HepG2 (cell line): ENCODE results near the gene TUBAL3. TPM values are rescaled to one million over a fixed set of nuclear protein-coding genes. Genes with fewer than 3 reads are reported as not detected.

Experiments
- ATAC-seq: fragments of 200-7000 bp; cut with Tn5 transposase; 3 replicates; pipeline ENCODE4 v1.9.1; 2020; ENCODE audit warnings: mild to moderate bottlenecking, moderate library complexity
- BruUV-seq: library from RNA; stranded (reverse); fragments of 400-500 nt; replicated peaks from 2 replicates; lab custom pipeline; 2021; lab: Mats Ljungman, UMichigan
- CTCF ChIA-PET: fragments of 300-600 bp; formaldehyde crosslinking; extraction: SDS; loops from one replicate; lab custom pipeline; 2021; ENCODE audit warnings: low total read pairs, inconsistent platforms, low intra/inter-chr PET ratio; lab: Yijun Ruan, JAX
- POLR2A ChIA-PET: fragments of 350-600 bp; sonication (Branson Sonifier 250); formaldehyde crosslinking; loops from one replicate; lab custom pipeline; 2020; ENCODE audit warnings: antibody characterized with exemption, inconsistent platforms; lab: Yijun Ruan, JAX
- DNase-seq: peaks from one replicate; pipeline ENCODE4 v3.0.0-alpha.2; 2015; ENCODE audit warnings: low spot score
- FAIRE-seq: peaks from 3 replicates; lab custom pipeline; 2011; peaks lifted over from hg19 to GRCh38; lab: Jason Lieb, UNC
- H2AFZ ChIP-seq: one replicate; pipeline ENCODE4 v1.6.1; 2011; ENCODE audit warnings: low read length, inconsistent platforms
- H3K27ac ChIP-seq: fragments of 300-600 bp; 3 replicates; pipeline ENCODE4 v1.8.0; 2011; ENCODE audit warnings: mixed run types, mild to moderate bottlenecking, mixed read lengths, low read length, inconsistent platforms; ENCODE audit not compliant: insufficient read depth; ENCODE audit errors: extremely low read length
- H3K27me3 ChIP-seq, 2 experiments: fragments of 200-600 bp in 1 of 2; 2 replicates in 1 of 2; 3 replicates in 1 of 2; pipeline versions ENCODE4 v1.6.0 to v1.8.0; 2011; ENCODE audit warnings: low read length in 2 of 2, mild to moderate bottlenecking in 2 of 2, moderate library complexity in 2 of 2, inconsistent platforms in 1 of 2; ENCODE audit not compliant: insufficient read depth in 2 of 2, control insufficient read depth in 1 of 2
- H3K36me3 ChIP-seq, 2 experiments: fragments of 200-600 bp in 1 of 2; replicated peaks in 1 of 2; 2 replicates in 1 of 2; 3 replicates in 1 of 2; pipeline versions ENCODE4 v1.5.1 to v1.8.0; 2011; ENCODE audit warnings: low read length in 2 of 2, inconsistent platforms in 1 of 2; ENCODE audit not compliant: insufficient read depth in 2 of 2, control insufficient read depth in 1 of 2
- H3K4me1 ChIP-seq: 2 replicates; pipeline ENCODE4 v1.5.1; 2012; ENCODE audit warnings: low read length, inconsistent platforms; ENCODE audit not compliant: insufficient read depth
- H3K4me2 ChIP-seq: 2 replicates; pipeline ENCODE4 v1.6.0; 2011; ENCODE audit warnings: low read depth, low read length, inconsistent platforms
- H3K4me3 ChIP-seq, 3 experiments: fragments of 200-600 bp in 1 of 3; sonication (generic), shearing (Covaris generic) in 1 of 3; replicated peaks in 1 of 3; 2 replicates each; pipeline ENCODE4 v1.5.1; 2011 to 2016; ENCODE audit warnings: low read length in 3 of 3, inconsistent platforms in 2 of 3, low read depth in 2 of 3, mild to moderate bottlenecking in 2 of 3, control low read depth in 1 of 3, mixed read lengths in 1 of 3; ENCODE audit not compliant: insufficient read depth in 1 of 3
- H3K79me2 ChIP-seq: one replicate; pipeline ENCODE4 v1.6.1; 2011; ENCODE audit warnings: low read length, inconsistent platforms; ENCODE audit not compliant: insufficient read depth
- H3K9ac ChIP-seq: 2 replicates; pipeline ENCODE4 v1.6.0; 2011; ENCODE audit warnings: mild to moderate bottlenecking, low read depth, low read length, inconsistent platforms; ENCODE audit not compliant: insufficient read depth
- H3K9me3 ChIP-seq: 2 replicates; pipeline ENCODE4 v1.5.1; 2012; ENCODE audit warnings: mild to moderate bottlenecking, low read length
- H4K20me1 ChIP-seq: 2 replicates; pipeline ENCODE4 v1.6.0; 2011; ENCODE audit warnings: inconsistent platforms, mild to moderate bottlenecking, low read length, moderate library complexity; ENCODE audit not compliant: insufficient read depth
- ATF7 ChIP-seq, 2 experiments: fragments of 450-650 bp in 1 of 2; sonication (generic) in 1 of 2; formaldehyde crosslinking in 1 of 2; IDR thresholded peaks; 2 replicates each; pipeline versions ENCODE4 v1.4.0 to v1.6.1; 2016 to 2020; ENCODE audit warnings: antibody characterized with exemption in 1 of 2, mild to moderate bottlenecking in 1 of 2, missing genetic modification reagents in 1 of 2
- FOXP1 ChIP-seq, 2 experiments: fragments of 450-650 bp in 1 of 2; IDR thresholded peaks; 2 replicates each; pipeline ENCODE4 v1.6.1; 2017 to 2018; ENCODE audit warnings: antibody characterized with exemption in 1 of 2
- MED1 ChIP-seq: sonication (generic); formaldehyde crosslinking; IDR thresholded peaks from 2 replicates; pipeline ENCODE4 v1.4.0; 2020; ENCODE audit warnings: missing genetic modification reagents
- MEIS2 ChIP-seq: sonication (generic); formaldehyde crosslinking; IDR thresholded peaks from 2 replicates; pipeline ENCODE4 v1.9.0; 2021; ENCODE audit warnings: mild to moderate bottlenecking, missing genetic modification reagents
- MXI1 ChIP-seq: IDR thresholded peaks from 3 replicates; pipeline ENCODE4 v1.6.1; 2012; ENCODE audit warnings: low read depth, low read length, inconsistent platforms, borderline replicate concordance
- PRPF4 ChIP-seq: fragments of 200-400 bp; formaldehyde crosslinking; IDR thresholded peaks from 2 replicates; pipeline ENCODE4 v1.6.1; 2016; ENCODE audit warnings: low read length, low read depth; ENCODE audit not compliant: poor library complexity, severe bottlenecking
- RAD21 ChIP-seq: fragments of 450-650 bp; formaldehyde crosslinking; IDR thresholded peaks from 2 replicates; pipeline ENCODE4 v1.5.0; 2020; ENCODE audit warnings: mild to moderate bottlenecking
- SAP130 ChIP-seq: IDR thresholded peaks from 2 replicates; pipeline ENCODE4 v1.6.1; 2016; ENCODE audit warnings: low read depth
- SMAD1 ChIP-seq: sonication (generic); formaldehyde crosslinking; IDR thresholded peaks from 2 replicates; pipeline ENCODE4 v1.4.0; 2020; ENCODE audit warnings: missing genetic modification reagents, low read depth, mild to moderate bottlenecking, borderline replicate concordance
- STAG1 ChIP-seq: sonication (generic); formaldehyde crosslinking; IDR thresholded peaks from 2 replicates; pipeline ENCODE4 v1.4.0; 2020; ENCODE audit warnings: missing genetic modification reagents
- ZBTB7B ChIP-seq: sonication (generic); formaldehyde crosslinking; IDR thresholded peaks from 2 replicates; pipeline ENCODE4 v1.4.0; 2020; ENCODE audit warnings: missing genetic modification reagents
- ZFP90 ChIP-seq: sonication (generic); formaldehyde crosslinking; IDR thresholded peaks from 2 replicates; pipeline ENCODE4 v1.8.0; 2022; ENCODE audit warnings: missing genetic modification reagents, mild to moderate bottlenecking, inconsistent platforms, borderline replicate concordance
- ZNF180 ChIP-seq: sonication (generic); formaldehyde crosslinking; IDR thresholded peaks from 2 replicates; pipeline ENCODE4 v1.4.0; 2020; ENCODE audit warnings: low read depth, missing genetic modification reagents, borderline replicate concordance
- ZNF3 ChIP-seq: IDR thresholded peaks from 2 replicates; pipeline ENCODE4 v1.7.0; 2017; ENCODE audit warnings: inconsistent platforms
- ZNF556 ChIP-seq: sonication (generic); formaldehyde crosslinking; IDR thresholded peaks from 2 replicates; pipeline ENCODE4 v1.4.0; 2020; ENCODE audit warnings: mild to moderate bottlenecking, missing genetic modification reagents, borderline replicate concordance
- ZNF629 ChIP-seq: sonication (generic); formaldehyde crosslinking; conservative IDR thresholded peaks from 2 replicates; pipeline ENCODE4 v1.5.0; 2020; ENCODE audit warnings: missing genetic modification reagents
- WGBS: methylation state at CpG from one replicate; pipeline ENCODE4 v1.1.6; 2017; ENCODE audit warnings: low lambda C conversion rate; 5-methylcytosine and 5-hydroxymethylcytosine counted together
- in situ Hi-C: cut with HindIII; loops from 2 replicates; pipeline ENCODE4 v1.10.0; 2017; ENCODE audit warnings: low pct_unique_long_range_greater_than_20kb; ENCODE audit not compliant: extremely low pct_ligation_motif_present
- intact Hi-C: fragments of 100-400 bp; cut with micrococcal nuclease; formaldehyde crosslinking; loops from one replicate; pipeline ENCODE4 v1.10.0; 2022; ENCODE audit not compliant: unreplicated experiment
- polyA plus RNA-seq, 8 experiments: library from polyadenylated mRNA; depleted of rRNA in 3 of 8; stranded (reverse) in 7 of 8; unstranded in 1 of 8; fragments of >200 nt; fragmentation: Illumina TruSeq in 4 of 8; extraction: Trizol in 4 of 8; gene quantifications; 2 replicates each; pipeline versions ENCODE4 v1.2.1 to v1.2.3, GENCODE V29; 2011 to 2016; ENCODE audit warnings: low read depth in 4 of 8, missing spikeins in 1 of 8, mixed read lengths in 1 of 8; ENCODE audit not compliant: insufficient read depth in 1 of 8
- total RNA-seq, 5 experiments: library from RNA; depleted of rRNA; stranded (reverse); fragments of >200 nt; fragmentation: Illumina TruSeq; extraction: Trizol; gene quantifications; 2 replicates each; pipeline ENCODE4 v1.2.3, GENCODE V29; 2016; ENCODE audit warnings: low read depth in 1 of 5
- TF ChIP-seq, protein P1 (sequence below): sonication (generic); formaldehyde crosslinking; IDR thresholded peaks from 2 replicates; pipeline ENCODE4 v1.5.0; 2020; ENCODE audit warnings: missing genetic modification reagents
- TF ChIP-seq, protein P2 (sequence below): sonication (generic); formaldehyde crosslinking; conservative IDR thresholded peaks from 2 replicates; pipeline ENCODE4 v1.8.0; 2022; ENCODE audit warnings: missing genetic modification reagents
- TF ChIP-seq, protein P3 (sequence below): sonication (generic); formaldehyde crosslinking; IDR thresholded peaks from 2 replicates; pipeline ENCODE4 v1.8.1; 2023; ENCODE audit warnings: mild to moderate bottlenecking, missing genetic modification reagents, borderline replicate concordance
- TF ChIP-seq, protein P4 (sequence below): sonication (generic); formaldehyde crosslinking; conservative IDR thresholded peaks from 2 replicates; pipeline ENCODE4 v1.8.0; 2022; ENCODE audit warnings: low read depth, missing genetic modification reagents
- TF ChIP-seq, protein P5 (sequence below): IDR thresholded peaks from 2 replicates; pipeline ENCODE4 v1.6.1; 2016; ENCODE audit warnings: mild to moderate bottlenecking

The TUBAL3 gene
- total and polyA plus RNA-seq, 2 of the 13 experiments (the other 11 are each of a cell fraction or from before 2014, with no cell fraction given) = 0.07 to 0.26 TPM

DNA sequence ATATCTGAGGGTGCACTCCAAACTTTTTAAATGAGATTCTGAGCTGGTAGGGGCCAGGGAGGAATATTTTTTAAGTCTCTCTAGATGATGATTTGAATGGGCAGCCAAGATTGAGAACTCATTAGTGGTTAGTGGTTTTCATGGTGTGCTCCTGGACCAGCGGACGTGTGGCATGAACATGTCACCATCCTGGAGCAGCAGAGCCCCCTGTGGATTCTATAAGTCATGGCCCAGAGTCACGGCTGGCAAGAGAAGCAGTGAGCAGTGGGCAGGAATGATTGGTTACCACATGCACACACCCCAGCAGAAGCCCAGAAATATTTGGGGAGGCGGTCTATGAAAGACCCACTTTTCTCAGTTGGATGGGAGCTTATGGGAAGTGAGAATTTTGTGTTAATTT lies 61.1 kb downstream of the TUBAL3 start:
- FAIRE-seq (peak; percentile 12), DNase-seq (peak; percentile 44), ATAC-seq (peak; percentile 92)
- Histone ChIP-seq H3K27me3 (peaks cover 1 to 27% of the 10 kb centered on the region in 2 experiments; a peak in 3 of 5 replicates), H3K9me3 (no peaks in the 10 kb centered on the region), H4K20me1 (no peaks in the 10 kb centered on the region), H3K36me3 (no peaks in the 10 kb centered on the region), H3K79me2 (no peaks in the 10 kb centered on the region), H3K9ac (no peak overlapping the region), H3K4me1 (no peaks in the 10 kb centered on the region), H3K27ac (no peak overlapping the region), H3K4me3 (no peak overlapping the region), H3K4me2 (no peak overlapping the region), H2AFZ (no peak overlapping the region)
- POLR2A ChIA-PET = no interaction called here
- 19% methylated on average over 4 of the region's 4 CpGs for WGBS
- intact Hi-C loops = no loop called here
- no TSS peak for BruUV-seq
- in situ Hi-C loops = no loop called here
- CTCF ChIA-PET = interaction anchor here (0.8 to 1.3 kb wide), 2 partner anchors 494 kb away, joined by 3 read pairs; no protein-coding TSS in a partner anchor
- no peak for TF ChIP-seq FOXP1 (IDR thresholded peaks at IDR 0.05)
- TF ChIP-seq FOXP1 (CRISPR knock-in tag; IDR thresholded peaks at IDR 0.05) = no peak
- no peak for TF ChIP-seq ZNF556 (CRISPR knock-in tag)
- no peak for TF ChIP-seq ATF7 (IDR thresholded peaks at IDR 0.05)
- TF ChIP-seq ATF7 (CRISPR knock-in tag; IDR thresholded peaks at IDR 0.05) = no peak
- TF ChIP-seq ZNF3 (CRISPR knock-in tag) = no peak
- TF ChIP-seq STAG1 (CRISPR knock-in tag) = peak; percentile 82
- no peak for TF ChIP-seq PRPF4
- TF ChIP-seq ZNF629 (CRISPR knock-in tag) = no peak
- TF ChIP-seq, protein P1, sequence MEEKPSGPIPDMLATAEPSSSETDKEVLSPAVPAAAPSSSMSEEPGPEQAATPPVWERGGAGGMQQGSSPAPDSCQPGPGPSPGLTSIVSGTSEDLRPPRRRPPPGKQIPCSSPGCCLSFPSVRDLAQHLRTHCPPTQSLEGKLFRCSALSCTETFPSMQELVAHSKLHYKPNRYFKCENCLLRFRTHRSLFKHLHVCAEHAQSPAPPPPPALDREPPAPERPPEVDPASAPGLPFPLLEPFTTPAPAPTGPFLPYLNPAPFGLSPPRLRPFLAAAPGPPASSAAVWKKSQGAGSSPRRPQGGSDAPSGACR (CRISPR knock-in tag) = no peak
- TF ChIP-seq, protein P2, sequence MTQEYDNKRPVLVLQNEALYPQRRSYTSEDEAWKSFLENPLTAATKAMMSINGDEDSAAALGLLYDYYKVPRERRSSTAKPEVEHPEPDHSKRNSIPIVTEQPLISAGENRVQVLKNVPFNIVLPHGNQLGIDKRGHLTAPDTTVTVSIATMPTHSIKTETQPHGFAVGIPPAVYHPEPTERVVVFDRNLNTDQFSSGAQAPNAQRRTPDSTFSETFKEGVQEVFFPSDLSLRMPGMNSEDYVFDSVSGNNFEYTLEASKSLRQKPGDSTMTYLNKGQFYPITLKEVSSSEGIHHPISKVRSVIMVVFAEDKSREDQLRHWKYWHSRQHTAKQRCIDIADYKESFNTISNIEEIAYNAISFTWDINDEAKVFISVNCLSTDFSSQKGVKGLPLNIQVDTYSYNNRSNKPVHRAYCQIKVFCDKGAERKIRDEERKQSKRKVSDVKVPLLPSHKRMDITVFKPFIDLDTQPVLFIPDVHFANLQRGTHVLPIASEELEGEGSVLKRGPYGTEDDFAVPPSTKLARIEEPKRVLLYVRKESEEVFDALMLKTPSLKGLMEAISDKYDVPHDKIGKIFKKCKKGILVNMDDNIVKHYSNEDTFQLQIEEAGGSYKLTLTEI = no peak
- no peak for TF ChIP-seq ZBTB7B (CRISPR knock-in tag)
- TF ChIP-seq, protein P3, sequence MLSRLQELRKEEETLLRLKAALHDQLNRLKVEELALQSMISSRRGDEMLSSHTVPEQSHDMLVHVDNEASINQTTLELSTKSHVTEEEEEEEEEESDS = no peak
- TF ChIP-seq SMAD1 (CRISPR knock-in tag) = no peak
- no peak for TF ChIP-seq ZNF180 (CRISPR knock-in tag)
- TF ChIP-seq MXI1 = no peak
- TF ChIP-seq ZFP90 (CRISPR knock-in tag) = no peak
- no peak for TF ChIP-seq MEIS2 (CRISPR knock-in tag)
- 0 out of 2 replicates have a peak, but pooled peaks have one; percentile 21 for TF ChIP-seq MED1 (CRISPR knock-in tag)
- TF ChIP-seq, protein P4, sequence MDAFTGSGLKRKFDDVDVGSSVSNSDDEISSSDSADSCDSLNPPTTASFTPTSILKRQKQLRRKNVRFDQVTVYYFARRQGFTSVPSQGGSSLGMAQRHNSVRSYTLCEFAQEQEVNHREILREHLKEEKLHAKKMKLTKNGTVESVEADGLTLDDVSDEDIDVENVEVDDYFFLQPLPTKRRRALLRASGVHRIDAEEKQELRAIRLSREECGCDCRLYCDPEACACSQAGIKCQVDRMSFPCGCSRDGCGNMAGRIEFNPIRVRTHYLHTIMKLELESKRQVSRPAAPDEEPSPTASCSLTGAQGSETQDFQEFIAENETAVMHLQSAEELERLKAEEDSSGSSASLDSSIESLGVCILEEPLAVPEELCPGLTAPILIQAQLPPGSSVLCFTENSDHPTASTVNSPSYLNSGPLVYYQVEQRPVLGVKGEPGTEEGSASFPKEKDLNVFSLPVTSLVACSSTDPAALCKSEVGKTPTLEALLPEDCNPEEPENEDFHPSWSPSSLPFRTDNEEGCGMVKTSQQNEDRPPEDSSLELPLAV = no peak
- 0 out of 2 replicates have a peak, but pooled peaks have one; percentile 21 for TF ChIP-seq RAD21 (CRISPR knock-in tag)
- TF ChIP-seq, protein P5, sequence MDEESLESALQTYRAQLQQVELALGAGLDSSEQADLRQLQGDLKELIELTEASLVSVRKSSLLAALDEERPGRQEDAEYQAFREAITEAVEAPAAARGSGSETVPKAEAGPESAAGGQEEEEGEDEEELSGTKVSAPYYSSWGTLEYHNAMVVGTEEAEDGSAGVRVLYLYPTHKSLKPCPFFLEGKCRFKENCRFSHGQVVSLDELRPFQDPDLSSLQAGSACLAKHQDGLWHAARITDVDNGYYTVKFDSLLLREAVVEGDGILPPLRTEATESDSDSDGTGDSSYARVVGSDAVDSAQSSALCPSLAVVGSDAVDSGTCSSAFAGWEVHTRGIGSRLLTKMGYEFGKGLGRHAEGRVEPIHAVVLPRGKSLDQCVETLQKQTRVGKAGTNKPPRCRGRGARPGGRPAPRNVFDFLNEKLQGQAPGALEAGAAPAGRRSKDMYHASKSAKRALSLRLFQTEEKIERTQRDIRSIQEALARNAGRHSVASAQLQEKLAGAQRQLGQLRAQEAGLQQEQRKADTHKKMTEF (CRISPR knock-in tag) = no peak
- no peak for TF ChIP-seq SAP130
